Measurements from ENCODE around the gene CEP250.

Gene CEP250

DNA sequence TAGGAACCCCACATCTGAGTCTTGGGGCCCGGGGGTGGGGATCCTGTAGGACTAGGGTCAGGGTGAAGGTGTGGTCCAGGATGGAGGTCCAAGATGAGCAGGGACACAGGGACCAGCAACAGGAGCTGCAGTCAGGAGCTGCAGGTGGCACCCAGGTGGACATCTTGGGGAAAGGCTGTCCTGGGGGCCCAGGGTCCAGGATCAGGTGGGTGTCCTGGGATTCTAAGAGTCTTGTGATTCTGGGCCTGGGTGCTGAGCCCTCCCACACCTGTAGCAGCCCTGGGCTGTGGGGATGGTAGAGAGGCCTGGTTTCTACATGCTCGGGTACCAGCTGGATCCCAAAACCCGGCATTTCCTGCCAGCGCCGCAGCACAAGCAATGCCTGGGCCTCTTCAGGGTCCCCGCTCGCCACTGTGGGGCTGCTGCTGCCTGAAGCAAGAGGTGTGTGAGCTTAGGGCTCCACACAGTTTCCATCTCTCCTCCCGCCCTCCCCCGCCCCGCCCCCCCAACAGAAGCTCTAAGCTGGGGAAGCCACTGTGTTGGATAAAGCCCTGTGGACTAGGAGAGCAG lies 107.2 kb downstream of the CEP250 start:
- DNase-seq (ENCODE audit: low read depth) = no peak

DNA sequence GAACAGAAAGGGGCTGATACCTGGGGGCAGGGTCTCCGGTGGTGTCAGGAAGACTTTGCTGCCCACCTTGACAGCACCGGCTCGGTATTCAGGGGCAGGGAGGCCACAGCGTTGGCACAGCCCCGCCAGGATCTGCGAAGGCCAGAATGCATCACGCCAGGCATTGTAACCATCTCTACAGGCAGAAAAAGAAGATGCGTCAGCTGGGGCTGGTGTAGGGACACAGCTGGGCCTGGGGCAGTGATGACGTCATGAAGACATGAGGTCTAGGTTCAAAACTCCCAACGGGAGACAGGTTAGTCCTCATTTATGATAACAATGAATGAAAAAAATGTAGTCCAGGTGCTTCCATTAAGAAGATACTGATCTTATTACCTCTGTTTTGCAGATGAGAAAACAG lies 108.4 kb downstream of the CEP250 start:
- DNase-seq (ENCODE audit: low read depth) = no peak

DNA sequence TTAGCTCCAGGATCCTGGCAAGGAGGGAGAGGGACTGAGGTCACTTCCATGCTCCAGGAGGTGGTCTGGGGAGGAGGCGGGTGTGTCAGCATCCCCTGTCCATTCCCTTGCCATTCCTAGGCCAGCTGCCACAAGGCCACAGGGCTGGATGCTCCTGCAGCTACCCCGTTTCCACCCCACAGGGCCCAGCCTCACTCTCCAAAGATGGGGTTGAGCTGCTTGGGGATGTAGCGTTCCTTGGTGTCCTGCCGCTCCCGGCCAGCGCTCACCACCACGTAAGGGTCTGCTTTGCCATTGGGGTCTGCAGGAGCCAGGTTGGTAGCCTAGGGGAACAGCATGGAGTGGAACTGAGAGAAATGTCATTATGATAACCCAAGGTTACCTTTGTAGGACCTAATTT lies 109.5 kb downstream of the CEP250 start:
- no peak for DNase-seq (ENCODE audit: low read depth)

DNA sequence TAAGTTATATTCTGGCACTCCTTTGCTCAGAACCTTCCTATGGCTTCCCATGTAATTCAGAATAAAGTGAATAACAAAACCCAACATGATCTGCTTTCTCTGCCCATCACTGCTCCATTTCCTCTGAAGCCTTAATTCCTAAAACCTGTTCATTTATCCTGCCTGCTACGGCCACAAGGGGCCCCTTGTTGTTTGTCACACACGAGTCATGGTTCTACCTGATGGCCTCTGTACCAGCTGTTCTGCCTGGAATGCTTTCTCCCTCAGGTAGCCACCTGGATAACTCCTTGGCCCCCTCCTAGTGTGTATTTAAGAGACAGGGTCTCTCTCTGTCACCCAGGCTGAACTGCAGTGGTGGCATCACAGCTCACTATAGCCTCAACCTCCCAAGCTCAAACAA lies 113.2 kb downstream of the CEP250 start:
- DNase-seq (ENCODE audit: low read depth) = no peak
